KMS-11 (cell line): ENCODE results near the gene PRPSAP1.

Experiments
- H2AFZ ChIP-seq: fragments of 200-600 bp; sonication (generic); 2 replicates; pipeline ENCODE4 v1.6.1; 2016; ENCODE audit warnings: antibody characterized with exemption, mixed run types, low read depth
- H3K27ac ChIP-seq: fragments of 200-600 bp; sonication (generic); 2 replicates; pipeline ENCODE4 v1.6.1; 2016; ENCODE audit warnings: mild to moderate bottlenecking, mixed run types
- H3K27me3 ChIP-seq: fragments of 200-600 bp; sonication (generic); 2 replicates; pipeline ENCODE4 v1.6.1; 2017; ENCODE audit warnings: mild to moderate bottlenecking, low read depth, mixed run types, moderate library complexity; ENCODE audit not compliant: insufficient read depth
- H3K36me3 ChIP-seq: fragments of 200-600 bp; sonication (generic); 2 replicates; pipeline ENCODE4 v1.6.1; 2017; ENCODE audit warnings: mild to moderate bottlenecking, mixed run types; ENCODE audit not compliant: insufficient read depth
- H3K4me1 ChIP-seq: fragments of 200-600 bp; sonication (generic); 2 replicates; pipeline ENCODE4 v1.6.1; 2016; ENCODE audit warnings: mild to moderate bottlenecking, low read depth, mixed run types; ENCODE audit not compliant: poor library complexity, severe bottlenecking
- H3K4me2 ChIP-seq: fragments of 200-600 bp; sonication (generic); 2 replicates; pipeline ENCODE4 v1.7.0; 2016; ENCODE audit warnings: mild to moderate bottlenecking, mixed run types
- H3K4me3 ChIP-seq: fragments of 200-600 bp; sonication (generic); IDR thresholded peaks from 2 replicates; pipeline ENCODE4 v1.6.1; 2017; ENCODE audit warnings: low read depth, low read length, mixed read lengths; ENCODE audit not compliant: insufficient read depth
- H3K79me2 ChIP-seq: fragments of 200-600 bp; sonication (generic); 2 replicates; pipeline ENCODE4 v1.6.1; 2016; ENCODE audit warnings: low read depth, mixed run types; ENCODE audit not compliant: insufficient read depth
- H3K9ac ChIP-seq: fragments of 200-600 bp; sonication (generic); 2 replicates; pipeline ENCODE4 v1.6.1; 2016; ENCODE audit warnings: mild to moderate bottlenecking, mixed run types
- H4K20me1 ChIP-seq: fragments of 200-600 bp; sonication (generic); 2 replicates; pipeline ENCODE4 v1.6.1; 2016; ENCODE audit warnings: mild to moderate bottlenecking, mixed run types; ENCODE audit not compliant: insufficient read depth
- TF ChIP-seq, protein P1 (sequence below): fragments of 200-600 bp; sonication (generic); conservative IDR thresholded peaks from 2 replicates; pipeline ENCODE4 v1.6.1; 2017; ENCODE audit warnings: low read depth, mild to moderate bottlenecking, antibody characterized with exemption, low read length, moderate library complexity, mixed read lengths

The PRPSAP1 gene

DNA sequence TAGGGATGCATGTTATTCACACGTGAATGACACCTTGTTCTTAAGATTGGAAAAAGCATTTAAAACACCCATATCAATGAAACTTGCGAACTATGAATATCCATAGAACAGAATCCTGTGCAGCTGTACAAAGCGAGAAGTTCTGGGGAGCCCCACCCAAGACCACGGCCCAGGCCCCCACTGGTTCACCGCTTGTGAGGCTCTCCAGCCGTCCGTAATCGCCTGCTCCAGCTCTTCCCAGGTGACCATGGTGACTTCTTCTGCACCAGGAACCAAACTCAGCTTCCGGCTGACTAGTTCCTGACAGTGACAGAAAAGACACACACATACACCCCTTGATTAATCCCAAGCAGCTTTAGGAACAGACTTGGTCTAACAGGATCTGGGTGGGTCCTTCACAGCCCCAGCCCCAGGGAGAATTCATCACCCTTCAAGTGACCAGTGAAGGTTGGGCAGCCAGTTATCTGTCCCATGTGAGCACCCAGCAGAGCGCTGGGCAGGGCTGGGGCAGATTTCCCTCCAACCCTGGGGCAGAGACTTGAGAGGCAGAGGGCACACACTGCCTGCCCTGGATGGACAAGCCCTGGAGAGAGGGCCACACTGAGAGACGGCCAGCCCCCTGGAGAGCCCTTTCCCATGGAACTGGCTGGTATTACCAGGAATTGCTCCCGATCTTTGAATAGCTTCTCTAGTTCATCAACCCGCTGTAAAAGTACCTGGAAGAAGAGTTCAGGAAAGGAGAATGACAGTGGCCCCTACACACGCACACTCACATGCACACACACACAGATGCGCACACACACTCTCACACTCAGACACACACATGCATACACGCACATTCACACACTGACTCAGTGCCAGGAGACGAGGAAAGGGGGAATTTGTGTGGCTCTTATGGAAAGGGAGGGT lies 49.2 kb downstream of the PRPSAP1 start:
- no peak overlapping the region for H3K4me3 ChIP-seq
- H3K79me2 ChIP-seq: no peaks in the 10 kb centered on the region
- H2AFZ ChIP-seq: no peak overlapping the region
- peaks cover 3% of the 10 kb centered on the region for H3K4me1 ChIP-seq
- H3K4me2 ChIP-seq: no peak overlapping the region
- TF ChIP-seq, protein P1, sequence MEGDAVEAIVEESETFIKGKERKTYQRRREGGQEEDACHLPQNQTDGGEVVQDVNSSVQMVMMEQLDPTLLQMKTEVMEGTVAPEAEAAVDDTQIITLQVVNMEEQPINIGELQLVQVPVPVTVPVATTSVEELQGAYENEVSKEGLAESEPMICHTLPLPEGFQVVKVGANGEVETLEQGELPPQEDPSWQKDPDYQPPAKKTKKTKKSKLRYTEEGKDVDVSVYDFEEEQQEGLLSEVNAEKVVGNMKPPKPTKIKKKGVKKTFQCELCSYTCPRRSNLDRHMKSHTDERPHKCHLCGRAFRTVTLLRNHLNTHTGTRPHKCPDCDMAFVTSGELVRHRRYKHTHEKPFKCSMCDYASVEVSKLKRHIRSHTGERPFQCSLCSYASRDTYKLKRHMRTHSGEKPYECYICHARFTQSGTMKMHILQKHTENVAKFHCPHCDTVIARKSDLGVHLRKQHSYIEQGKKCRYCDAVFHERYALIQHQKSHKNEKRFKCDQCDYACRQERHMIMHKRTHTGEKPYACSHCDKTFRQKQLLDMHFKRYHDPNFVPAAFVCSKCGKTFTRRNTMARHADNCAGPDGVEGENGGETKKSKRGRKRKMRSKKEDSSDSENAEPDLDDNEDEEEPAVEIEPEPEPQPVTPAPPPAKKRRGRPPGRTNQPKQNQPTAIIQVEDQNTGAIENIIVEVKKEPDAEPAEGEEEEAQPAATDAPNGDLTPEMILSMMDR: no peak
- H4K20me1 ChIP-seq: no peaks in the 10 kb centered on the region
- no peak overlapping the region for H3K27ac ChIP-seq
- no peaks in the 10 kb centered on the region for H3K27me3 ChIP-seq
- no peak overlapping the region for H3K9ac ChIP-seq
- no peaks in the 10 kb centered on the region for H3K36me3 ChIP-seq

DNA sequence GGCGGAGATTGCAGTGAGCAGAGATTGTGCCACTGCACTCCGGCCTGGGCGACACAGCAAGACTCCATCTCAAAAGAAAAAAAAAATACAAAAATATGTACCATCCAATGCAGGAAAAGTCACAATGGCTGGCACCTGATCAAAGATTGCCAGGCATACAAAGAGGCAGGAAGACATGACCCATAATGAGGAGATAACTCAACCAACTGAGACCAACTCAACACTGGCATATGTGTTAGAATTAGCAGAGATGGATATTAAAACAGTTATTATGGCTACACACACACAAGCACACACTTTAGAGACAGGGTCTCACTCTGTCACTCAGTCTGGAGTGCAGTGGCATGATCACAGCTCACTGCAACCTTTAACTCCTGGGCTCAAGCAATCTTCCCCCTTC lies 56.3 kb downstream of the PRPSAP1 start:
- no peaks in the 10 kb centered on the region for H3K27me3 ChIP-seq
- H4K20me1 ChIP-seq: no peaks in the 10 kb centered on the region
- H3K36me3 ChIP-seq: no peaks in the 10 kb centered on the region
- no peak overlapping the region for H2AFZ ChIP-seq
- H3K79me2 ChIP-seq: no peaks in the 10 kb centered on the region
- no peak overlapping the region for H3K27ac ChIP-seq
- no peak overlapping the region for H3K4me2 ChIP-seq
- no peak overlapping the region for H3K9ac ChIP-seq
- H3K4me3 ChIP-seq: no peak overlapping the region
- TF ChIP-seq, protein P1: no peak
- H3K4me1 ChIP-seq: no peaks in the 10 kb centered on the region

DNA sequence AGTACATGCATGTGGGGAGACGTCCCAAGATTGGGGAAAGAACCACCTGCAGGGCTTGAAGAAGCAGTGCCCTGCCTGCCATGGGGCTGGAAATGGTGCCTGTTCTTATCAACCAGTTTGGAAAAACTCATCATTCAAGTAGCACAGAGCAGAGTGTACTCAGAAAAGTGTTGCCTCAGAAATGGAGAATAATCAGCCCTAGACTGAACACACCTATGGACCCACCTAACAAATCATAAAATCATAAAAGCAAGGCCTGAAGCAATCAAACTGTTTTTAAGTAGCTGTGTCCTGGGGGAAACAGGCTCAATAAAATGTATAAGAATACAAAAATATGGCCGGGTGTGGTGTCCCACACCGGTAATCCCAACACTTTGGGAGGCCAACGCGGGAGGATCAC lies 56.8 kb downstream of the PRPSAP1 start:
- no peaks in the 10 kb centered on the region for H3K27me3 ChIP-seq
- H3K4me2 ChIP-seq: no peak overlapping the region
- no peak overlapping the region for H3K4me3 ChIP-seq
- no peak overlapping the region for H2AFZ ChIP-seq
- no peaks in the 10 kb centered on the region for H4K20me1 ChIP-seq
- no peak overlapping the region for H3K9ac ChIP-seq
- no peak overlapping the region for H3K27ac ChIP-seq
- H3K4me1 ChIP-seq: no peaks in the 10 kb centered on the region
- no peaks in the 10 kb centered on the region for H3K36me3 ChIP-seq
- TF ChIP-seq, protein P1: no peak
- H3K79me2 ChIP-seq: no peaks in the 10 kb centered on the region

DNA sequence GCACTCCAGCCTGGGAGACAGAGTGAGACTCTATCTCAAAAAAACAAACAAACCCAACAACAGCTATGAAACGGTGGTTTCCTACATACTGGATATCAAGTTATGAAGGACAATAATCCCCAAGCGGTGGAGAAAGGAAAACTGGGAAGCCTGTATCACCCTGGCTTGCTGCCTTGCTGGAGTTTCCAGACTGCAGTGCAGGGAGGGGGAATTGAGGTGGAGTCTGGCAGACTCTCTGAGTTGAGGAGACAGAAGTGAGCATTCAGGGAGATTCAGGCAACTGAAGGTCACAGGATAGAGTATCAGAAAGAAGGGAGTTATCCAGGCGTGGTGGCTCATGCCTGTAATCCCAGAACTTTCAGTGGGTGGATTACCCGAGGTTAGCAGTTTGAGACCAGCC lies 57.5 kb downstream of the PRPSAP1 start:
- Histone ChIP-seq H3K79me2 (no peaks in the 10 kb centered on the region), H4K20me1 (no peaks in the 10 kb centered on the region), H3K4me1 (no peaks in the 10 kb centered on the region), H3K36me3 (no peaks in the 10 kb centered on the region), H3K4me2 (no peak overlapping the region), H3K27ac (no peak overlapping the region), H3K4me3 (no peak overlapping the region), H3K27me3 (no peaks in the 10 kb centered on the region), H3K9ac (no peak overlapping the region), H2AFZ (no peak overlapping the region)
- TF ChIP-seq, protein P1: no peak
